ENCODE data around the gene ZFHX3.

DNA sequence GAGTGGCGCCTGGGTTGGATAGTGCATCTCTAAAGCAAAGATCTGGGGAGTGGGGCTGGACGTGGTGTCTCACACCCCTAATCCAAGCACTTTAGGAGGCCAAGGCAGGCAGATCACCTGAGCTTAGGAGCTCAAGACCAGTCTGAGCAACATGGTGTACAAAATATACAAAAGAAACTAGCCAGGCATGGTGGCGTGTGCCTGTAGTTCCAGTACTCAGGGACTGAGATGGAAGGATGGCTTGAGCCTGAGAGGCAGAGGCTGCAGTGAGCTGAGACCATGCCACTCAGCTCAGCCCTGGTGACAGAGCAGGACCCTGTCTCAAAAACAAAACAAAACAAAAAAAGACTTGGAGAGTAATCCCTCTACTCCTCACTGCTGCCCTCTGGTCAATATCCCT lies 96.0 kb downstream of the ZFHX3 start:
- TF ChIP-seq, protein P1, sequence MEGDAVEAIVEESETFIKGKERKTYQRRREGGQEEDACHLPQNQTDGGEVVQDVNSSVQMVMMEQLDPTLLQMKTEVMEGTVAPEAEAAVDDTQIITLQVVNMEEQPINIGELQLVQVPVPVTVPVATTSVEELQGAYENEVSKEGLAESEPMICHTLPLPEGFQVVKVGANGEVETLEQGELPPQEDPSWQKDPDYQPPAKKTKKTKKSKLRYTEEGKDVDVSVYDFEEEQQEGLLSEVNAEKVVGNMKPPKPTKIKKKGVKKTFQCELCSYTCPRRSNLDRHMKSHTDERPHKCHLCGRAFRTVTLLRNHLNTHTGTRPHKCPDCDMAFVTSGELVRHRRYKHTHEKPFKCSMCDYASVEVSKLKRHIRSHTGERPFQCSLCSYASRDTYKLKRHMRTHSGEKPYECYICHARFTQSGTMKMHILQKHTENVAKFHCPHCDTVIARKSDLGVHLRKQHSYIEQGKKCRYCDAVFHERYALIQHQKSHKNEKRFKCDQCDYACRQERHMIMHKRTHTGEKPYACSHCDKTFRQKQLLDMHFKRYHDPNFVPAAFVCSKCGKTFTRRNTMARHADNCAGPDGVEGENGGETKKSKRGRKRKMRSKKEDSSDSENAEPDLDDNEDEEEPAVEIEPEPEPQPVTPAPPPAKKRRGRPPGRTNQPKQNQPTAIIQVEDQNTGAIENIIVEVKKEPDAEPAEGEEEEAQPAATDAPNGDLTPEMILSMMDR (IDR thresholded peaks at IDR 0.05): no peak
- TF ChIP-seq POLR2A (IDR thresholded peaks at IDR 0.05): no peak

Data from testis (tissue), 2 donors.